HG03439 (cell line): ENCODE results near the gene CYP4F22.
"Not testable (repeated sequence)": the region's sequence is repeated elsewhere in the genome, so short reads cannot be mapped to it uniquely, and the experiment has no call there.

Experiments used
- ATAC-seq: cut with Tn5 transposase; IDR thresholded peaks from one replicate; pipeline ENCODE4 v1.9.1; 2021; ENCODE audit warnings: mild to moderate bottlenecking, moderate library complexity; ENCODE audit not compliant: unreplicated experiment

The CYP4F22 gene

GRCh38 chr19:15564534-15565168 lies 56.3 kb downstream of the CYP4F22 start:
- ATAC-seq, result no peak

- no peak for ATAC-seq
Measured at GRCh38 chr19:15570420-15570819, 62.1 kb downstream of the CYP4F22 start.

- no peak for ATAC-seq
Measured at GRCh38 chr19:15575406-15575805, 67.1 kb downstream of the CYP4F22 start.

GRCh38 chr19:15576526-15577156 lies 68.3 kb downstream of the CYP4F22 start:
- ATAC-seq, result no peak

GRCh38 chr19:15577184-15577771 lies 69.0 kb downstream of the CYP4F22 start:
- no peak for ATAC-seq

- ATAC-seq, result no peak
Measured at GRCh38 chr19:15583346-15583745, 75.0 kb downstream of the CYP4F22 start.

- ATAC-seq, result no peak
Measured at GRCh38 chr19:15584095-15584494, 75.8 kb downstream of the CYP4F22 start.

GRCh38 chr19:15584541-15585115 lies 76.3 kb downstream of the CYP4F22 start:
- no peak for ATAC-seq

GRCh38 chr19:15587663-15588062 lies 79.3 kb downstream of the CYP4F22 start:
- no peak for ATAC-seq

GRCh38 chr19:15588265-15588664 lies 79.9 kb downstream of the CYP4F22 start:
- no peak for ATAC-seq

GRCh38 chr19:15589760-15590451 lies 81.6 kb downstream of the CYP4F22 start:
- no peak for ATAC-seq

GRCh38 chr19:15591796-15592195 lies 83.5 kb downstream of the CYP4F22 start:
- no peak for ATAC-seq

- ATAC-seq, result not testable (repeated sequence)
Measured at GRCh38 chr19:15592506-15592905, 84.2 kb downstream of the CYP4F22 start.

GRCh38 chr19:15593766-15594165 lies 85.4 kb downstream of the CYP4F22 start:
- not testable (repeated sequence) for ATAC-seq

GRCh38 chr19:15595069-15595468 lies 86.7 kb downstream of the CYP4F22 start:
- no peak for ATAC-seq
